Fibroblast of villous mesenchyme (primary cell): Measurements from ENCODE around the gene RBPMS2. TPM values are rescaled to one million over a fixed set of nuclear protein-coding genes. Genes with fewer than 3 reads are reported as not detected.

ENCODE experiments used
- DNase-seq: peaks from one replicate; pipeline ENCODE4 v3.0.0-alpha.2; 2010; ENCODE audit warnings: low read depth
- H3K4me3 ChIP-seq: 2 replicates; pipeline ENCODE4 v1.5.1; 2011; ENCODE audit warnings: low read depth, mild to moderate bottlenecking, low read length
- CTCF ChIP-seq: IDR thresholded peaks from 2 replicates; pipeline ENCODE4 v1.5.1; 2012; ENCODE audit warnings: low read depth, mild to moderate bottlenecking, low read length; ENCODE audit not compliant: insufficient read depth
- total RNA-seq: library from RNA; depleted of rRNA; stranded (reverse); fragments of >200 nt; gene quantifications from 2 replicates; pipeline ENCODE4 v1.2.3, GENCODE V29; 2012

RBPMS2 gene
- total RNA-seq, 1 donor, result not detected

- no peak for TF ChIP-seq CTCF
- no peak for DNase-seq
- H3K4me3 ChIP-seq, result peak overlapping the region; percentile 62
Measured at GRCh38 chr15:64774037-64774628, 1.3 kb downstream of the RBPMS2 start.

DNA sequence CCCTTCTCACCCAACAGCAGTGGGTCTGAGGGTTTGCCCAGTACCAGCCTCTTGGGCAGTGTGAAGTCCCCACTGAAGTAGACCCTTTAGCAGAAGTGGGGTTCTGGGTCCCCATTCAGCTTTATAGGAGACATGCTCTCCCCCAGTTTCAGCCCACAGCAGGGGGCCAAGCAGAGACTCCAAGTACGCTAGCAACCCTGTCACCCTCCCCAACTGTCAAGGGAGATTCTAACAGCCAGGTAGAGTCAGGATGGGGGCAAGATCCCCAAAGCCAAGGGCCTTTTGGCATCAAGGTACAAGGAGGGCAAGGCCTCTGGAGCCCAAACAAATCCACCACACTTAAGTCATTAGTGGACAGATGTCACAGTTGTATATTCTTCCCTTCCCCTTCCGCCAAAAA, 1.8 kb downstream of the RBPMS2 start:
- no peak overlapping the region for H3K4me3 ChIP-seq
- TF ChIP-seq CTCF, result no peak
- no peak for DNase-seq

GRCh38 chr15:64772964-64773363, 2.4 kb downstream of the RBPMS2 start:
- no peak for DNase-seq
- no peak for TF ChIP-seq CTCF
- H3K4me3 ChIP-seq, result no peak overlapping the region

DNA sequence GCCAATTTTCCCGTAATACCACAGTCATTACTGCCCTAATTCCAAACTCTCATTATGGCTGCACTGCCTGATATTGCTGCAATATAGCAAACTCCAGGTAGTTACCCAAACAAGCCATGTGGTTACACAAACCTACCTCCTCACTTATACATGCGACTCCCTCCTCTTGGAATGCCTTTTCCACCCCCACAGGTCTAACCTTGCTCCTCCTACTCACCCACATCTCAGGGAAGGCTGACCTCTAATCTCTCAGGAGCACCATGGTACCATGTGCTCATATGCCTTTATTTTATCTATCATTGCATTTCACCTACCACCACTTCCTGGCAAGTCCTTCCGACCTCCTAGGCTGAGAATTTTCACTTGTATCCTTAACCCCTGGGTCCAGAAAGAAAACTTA, 2.9 kb downstream of the RBPMS2 start:
- H3K4me3 ChIP-seq, result no peak overlapping the region

DNA sequence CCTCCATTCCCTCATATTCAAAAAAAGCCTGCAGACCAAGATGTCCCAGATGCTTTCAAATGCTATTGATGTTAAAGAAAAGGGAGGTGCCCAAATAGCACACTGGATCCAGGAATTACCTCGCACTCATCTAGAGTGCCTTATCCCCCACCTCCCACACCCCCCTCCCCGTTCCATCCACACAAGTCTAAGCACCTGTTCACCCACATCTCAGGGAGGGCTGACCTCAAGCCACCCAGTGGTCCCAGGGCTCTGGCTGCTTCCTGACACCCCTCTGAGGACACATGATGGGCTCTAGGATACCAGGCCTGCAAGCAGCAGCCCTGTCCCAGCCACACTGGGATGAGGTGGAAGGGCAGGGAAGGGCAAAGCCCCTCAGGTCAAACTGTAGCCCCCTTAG, 4.8 kb downstream of the RBPMS2 start:
- TF ChIP-seq CTCF, result no peak
- no peak overlapping the region for H3K4me3 ChIP-seq
- no peak for DNase-seq

More for the DNA sequence above, 2.9 kb downstream of the RBPMS2 start:
- no peak for DNase-seq
- TF ChIP-seq CTCF, result no peak

GRCh38 chr15:64767203-64767602, 8.2 kb downstream of the RBPMS2 start:
- no peak overlapping the region for H3K4me3 ChIP-seq
- TF ChIP-seq CTCF, result no peak
- DNase-seq, result no peak

- TF ChIP-seq CTCF, result no peak
- no peak for DNase-seq
Measured at GRCh38 chr15:64766058-64766457, 9.3 kb downstream of the RBPMS2 start.

More at GRCh38 chr15:64766058-64766457, 9.3 kb downstream of the RBPMS2 start:
- H3K4me3 ChIP-seq, result no peak overlapping the region
